Mucosa of stomach (tissue), 1 donor: ENCODE data around the gene C4BPA.

Experiments used
- H3K27me3 ChIP-seq: one replicate; pipeline ENCODE4 v1.7.0; 2013; ENCODE audit warnings: mild to moderate bottlenecking, low read length; ENCODE audit not compliant: control insufficient read depth, insufficient read depth
- H3K36me3 ChIP-seq: one replicate; pipeline ENCODE4 v1.7.0; 2013; ENCODE audit warnings: low read length; ENCODE audit not compliant: control insufficient read depth, insufficient read depth
- H3K4me1 ChIP-seq: one replicate; pipeline ENCODE4 v1.7.0; 2013; ENCODE audit warnings: mild to moderate bottlenecking, low read length; ENCODE audit not compliant: control insufficient read depth, insufficient read depth
- H3K4me3 ChIP-seq: one replicate; pipeline ENCODE4 v1.7.0; 2013; ENCODE audit warnings: low read length
- H3K9ac ChIP-seq: one replicate; pipeline ENCODE4 v1.7.0; 2013; ENCODE audit warnings: mild to moderate bottlenecking, low read length, moderate library complexity
- H3K9me3 ChIP-seq: one replicate; pipeline ENCODE4 v1.7.0; 2013; ENCODE audit warnings: mild to moderate bottlenecking, low read length, moderate library complexity; ENCODE audit not compliant: control insufficient read depth
- donor health status: Pancreatic carcinoma.

Gene C4BPA

DNA sequence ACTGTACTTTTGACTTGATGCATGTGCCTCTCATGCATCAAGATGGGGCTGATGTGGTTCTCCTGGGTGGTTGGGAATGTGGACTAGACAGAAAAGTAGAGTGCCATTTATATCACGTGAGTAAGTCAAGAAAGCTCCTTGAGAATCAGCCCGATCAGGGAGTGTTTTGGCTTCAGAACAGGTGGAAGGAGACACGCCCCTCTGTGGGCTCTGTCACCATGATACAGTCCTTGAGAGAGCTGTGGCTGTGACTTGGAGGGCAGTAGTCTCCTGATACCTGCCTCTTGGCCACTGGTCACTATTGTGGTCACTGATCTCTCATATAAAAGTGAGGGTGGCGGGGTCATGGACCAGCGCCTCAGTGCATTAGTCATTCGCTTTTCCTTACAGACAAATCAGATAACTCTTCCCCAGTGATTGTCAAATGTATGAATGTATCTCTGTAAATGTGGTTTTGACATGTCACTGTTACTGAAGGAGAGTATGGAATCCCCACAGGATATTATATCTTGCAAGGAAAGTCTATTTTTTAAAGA lies 24.3 kb upstream of the C4BPA start:
- no peak overlapping the region for H3K9ac ChIP-seq
- H3K27me3 ChIP-seq = no peaks in the 10 kb centered on the region
- peaks cover 21% of the 10 kb centered on the region for H3K4me1 ChIP-seq
- no peaks in the 10 kb centered on the region for H3K36me3 ChIP-seq
- H3K4me3 ChIP-seq = no peak overlapping the region
- H3K9me3 ChIP-seq = no peaks in the 10 kb centered on the region

DNA sequence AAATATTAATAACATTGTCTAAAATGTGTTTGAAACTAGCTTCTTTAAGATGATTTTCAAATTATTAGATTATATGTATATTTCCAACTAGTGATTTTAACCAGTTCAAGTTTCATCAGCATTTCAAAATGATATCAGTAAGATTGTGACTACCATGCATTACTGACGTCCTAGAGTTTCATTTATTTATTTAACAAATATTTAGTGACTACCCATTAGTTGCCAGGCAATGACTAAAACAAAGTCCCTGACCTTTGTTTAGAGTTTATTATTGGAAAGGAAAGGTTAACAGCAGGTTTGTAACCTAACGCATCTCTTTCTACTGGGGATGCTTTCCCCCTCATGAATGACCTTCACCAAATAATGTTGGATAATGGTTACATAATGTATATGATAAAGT lies 22.9 kb upstream of the C4BPA start:
- Histone ChIP-seq H3K4me1 (peaks cover 21% of the 10 kb centered on the region), H3K9me3 (no peaks in the 10 kb centered on the region), H3K27me3 (no peaks in the 10 kb centered on the region), H3K4me3 (no peak overlapping the region), H3K36me3 (no peaks in the 10 kb centered on the region), H3K9ac (no peak overlapping the region)

DNA sequence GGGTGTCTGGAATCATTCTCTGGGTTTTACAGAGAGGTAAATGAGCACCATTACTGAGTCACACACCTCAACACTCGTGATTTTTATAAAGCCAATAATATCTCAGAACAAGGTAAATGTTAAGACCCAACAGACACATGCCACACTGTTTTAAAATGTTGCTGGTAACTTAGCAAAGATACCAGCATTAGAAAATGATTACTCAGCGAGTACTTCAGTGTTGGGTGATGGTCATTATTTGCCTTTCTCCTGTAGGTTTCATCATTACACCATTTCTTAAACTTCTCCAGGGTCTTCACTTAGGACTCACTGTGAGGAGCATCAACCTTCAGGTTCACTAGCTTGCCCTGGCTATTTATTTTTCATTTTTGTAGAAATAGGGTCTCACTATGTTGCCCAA lies 22.2 kb upstream of the C4BPA start:
- Histone ChIP-seq H3K9me3 (no peaks in the 10 kb centered on the region), H3K4me3 (no peak overlapping the region), H3K27me3 (no peaks in the 10 kb centered on the region), H3K4me1 (peaks cover 21% of the 10 kb centered on the region), H3K9ac (no peak overlapping the region), H3K36me3 (no peaks in the 10 kb centered on the region)

DNA sequence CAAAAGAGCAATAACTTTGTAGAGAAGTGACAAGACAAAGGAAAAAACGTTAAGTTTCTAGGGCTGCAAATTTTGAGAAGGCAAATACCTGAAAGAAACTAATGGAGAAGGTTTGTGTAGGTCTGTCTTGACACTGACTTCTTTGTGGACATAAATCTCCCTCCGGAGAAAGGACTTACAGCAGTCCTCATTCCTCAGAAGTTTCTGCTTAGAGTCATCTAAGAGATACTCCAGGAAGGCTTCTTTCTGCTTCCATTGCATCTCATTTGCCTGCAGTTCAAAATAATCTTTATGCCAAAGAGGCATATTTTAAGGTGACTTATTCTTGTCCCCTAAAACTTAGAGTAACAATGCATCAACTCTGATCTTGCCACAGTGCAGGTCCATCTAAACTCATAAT lies 19.8 kb upstream of the C4BPA start:
- Histone ChIP-seq H3K36me3 (no peaks in the 10 kb centered on the region), H3K9ac (no peak overlapping the region), H3K4me1 (peaks cover 27% of the 10 kb centered on the region)

DNA sequence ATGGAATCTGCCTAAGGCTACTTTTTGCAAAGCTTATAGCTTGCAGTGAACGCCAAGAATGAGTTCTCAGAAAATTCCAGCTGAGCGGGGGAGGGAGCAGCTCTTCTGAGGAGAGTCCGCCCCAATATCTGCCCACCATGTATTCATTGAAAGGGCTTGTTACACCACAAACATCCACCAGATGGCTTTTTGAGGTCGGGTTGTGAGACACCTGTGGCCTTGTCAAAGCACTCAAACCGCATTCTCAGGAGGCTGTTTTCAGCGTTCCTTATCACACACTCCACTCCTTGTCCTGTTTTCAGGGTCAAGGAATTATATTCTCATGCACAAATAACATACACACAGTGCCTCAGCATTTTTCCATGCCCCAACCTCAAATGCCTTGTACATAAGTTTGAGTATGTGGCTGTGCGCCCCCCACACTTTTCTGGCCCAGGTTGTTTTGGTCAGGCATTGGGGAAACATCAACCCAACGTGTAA lies 19.3 kb upstream of the C4BPA start:
- Histone ChIP-seq H3K36me3 (no peaks in the 10 kb centered on the region), H3K9ac (no peak overlapping the region), H3K4me3 (no peak overlapping the region), H3K27me3 (no peaks in the 10 kb centered on the region), H3K9me3 (no peaks in the 10 kb centered on the region), H3K4me1 (peaks cover 28% of the 10 kb centered on the region)

More for the DNA sequence above, 19.8 kb upstream of the C4BPA start:
- Histone ChIP-seq H3K4me3 (no peak overlapping the region), H3K27me3 (no peaks in the 10 kb centered on the region), H3K9me3 (no peaks in the 10 kb centered on the region)

DNA sequence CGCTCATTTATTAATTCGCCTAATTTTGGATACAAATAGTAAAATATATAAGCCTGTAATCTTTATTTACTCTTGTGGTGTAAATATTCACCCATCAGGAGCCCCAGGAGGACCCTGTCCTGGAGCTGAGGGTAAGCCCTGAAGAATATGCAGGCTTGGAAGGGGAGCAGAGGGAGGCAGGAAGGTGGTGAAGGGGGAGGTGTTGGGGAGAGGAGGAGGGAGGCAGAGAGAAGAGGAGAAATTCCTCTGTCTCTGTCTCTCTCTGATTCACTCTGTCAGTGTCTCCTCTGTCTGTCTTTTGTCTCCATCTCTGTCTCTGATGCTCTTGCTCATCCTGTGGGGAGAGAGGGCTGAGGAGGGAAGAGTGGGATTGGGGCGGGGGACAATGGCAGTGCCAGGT lies 18.1 kb upstream of the C4BPA start:
- Histone ChIP-seq H3K36me3 (no peaks in the 10 kb centered on the region), H3K27me3 (no peaks in the 10 kb centered on the region), H3K4me1 (peaks cover 26% of the 10 kb centered on the region), H3K9ac (no peak overlapping the region), H3K9me3 (no peaks in the 10 kb centered on the region), H3K4me3 (no peak overlapping the region)

DNA sequence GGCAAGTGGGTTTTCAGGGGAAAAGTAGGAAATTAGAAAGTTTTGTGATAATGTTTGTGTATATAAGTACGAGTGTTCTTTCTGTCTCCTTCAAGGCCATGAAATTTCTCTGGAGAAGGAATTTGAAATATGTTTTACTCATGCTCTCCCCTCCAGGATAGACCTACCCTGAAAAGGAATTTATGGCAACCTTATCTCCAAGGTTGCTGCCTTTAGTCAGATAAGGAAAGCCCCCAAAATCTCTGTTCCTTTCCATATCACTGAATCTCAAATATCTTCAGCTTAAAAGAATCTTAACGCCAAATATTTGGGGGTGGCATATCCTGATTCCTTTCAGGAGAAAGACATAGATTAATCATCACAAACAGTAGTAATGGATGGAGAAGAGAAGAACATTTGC lies 15.9 kb upstream of the C4BPA start:
- no peaks in the 10 kb centered on the region for H3K27me3 ChIP-seq
- H3K4me1 ChIP-seq = peaks cover 20% of the 10 kb centered on the region
- no peaks in the 10 kb centered on the region for H3K36me3 ChIP-seq
- no peak overlapping the region for H3K9ac ChIP-seq
- H3K4me3 ChIP-seq = no peak overlapping the region
- no peaks in the 10 kb centered on the region for H3K9me3 ChIP-seq

DNA sequence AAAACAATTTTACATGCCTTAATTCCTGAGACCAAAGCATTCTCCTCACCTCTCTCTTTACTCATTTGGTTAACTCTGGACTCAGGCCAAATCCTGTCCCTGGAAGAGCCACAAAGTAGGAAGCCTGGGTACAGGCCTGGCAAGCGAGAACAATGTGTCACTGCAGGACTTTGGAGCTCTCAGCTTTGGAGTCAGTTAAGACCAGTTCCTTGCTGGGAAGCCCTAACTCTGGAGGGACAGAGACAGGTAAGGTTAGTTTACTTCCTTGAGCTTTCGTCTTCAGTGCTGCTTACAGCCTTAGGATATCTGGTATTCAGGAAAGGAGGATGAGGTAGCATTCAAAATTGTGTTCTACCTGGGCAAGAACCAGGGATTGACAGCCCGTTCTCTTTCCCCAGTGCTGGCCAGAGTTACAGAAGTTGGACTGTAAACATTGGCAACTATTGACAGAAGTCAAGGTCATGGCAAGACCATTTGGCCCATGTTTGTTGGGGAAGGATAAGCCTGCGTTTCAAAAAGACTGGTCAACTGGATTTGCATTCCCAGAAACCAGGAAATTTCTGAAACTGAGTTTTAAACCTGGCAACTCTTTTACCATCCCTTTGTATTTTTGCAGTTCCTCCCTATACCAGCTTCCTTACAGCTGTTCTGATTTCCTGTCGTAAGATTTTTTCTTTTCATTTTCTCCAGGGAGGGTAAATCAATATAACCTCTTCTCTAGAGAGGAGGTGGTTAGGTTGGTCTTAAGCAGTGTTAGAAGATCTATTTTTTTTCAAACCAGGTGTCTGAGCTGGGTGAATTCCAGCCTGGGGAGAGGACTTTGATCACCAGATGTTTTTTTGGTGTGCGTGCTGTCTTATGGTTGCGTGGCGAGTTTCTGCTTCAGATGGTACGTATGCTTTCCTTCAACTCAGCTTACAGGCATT lies 15.1 kb upstream of the C4BPA start, which contains the start of gene C4BPB:
C4BPB (plus strand) TSS at position 160 of the 926 bp plus-strand sequence; CDS start at position 832, 672 bp downstream.
- Histone ChIP-seq H3K9me3 (no peaks in the 10 kb centered on the region), H3K9ac (no peak within 1 kb of the TSS), H3K4me1 (peaks cover 20% of the 10 kb centered on the region), H3K36me3 (no peaks in the 10 kb centered on the region), H3K4me3 (no peak within 1 kb of the TSS), H3K27me3 (no peaks in the 10 kb centered on the region)

DNA sequence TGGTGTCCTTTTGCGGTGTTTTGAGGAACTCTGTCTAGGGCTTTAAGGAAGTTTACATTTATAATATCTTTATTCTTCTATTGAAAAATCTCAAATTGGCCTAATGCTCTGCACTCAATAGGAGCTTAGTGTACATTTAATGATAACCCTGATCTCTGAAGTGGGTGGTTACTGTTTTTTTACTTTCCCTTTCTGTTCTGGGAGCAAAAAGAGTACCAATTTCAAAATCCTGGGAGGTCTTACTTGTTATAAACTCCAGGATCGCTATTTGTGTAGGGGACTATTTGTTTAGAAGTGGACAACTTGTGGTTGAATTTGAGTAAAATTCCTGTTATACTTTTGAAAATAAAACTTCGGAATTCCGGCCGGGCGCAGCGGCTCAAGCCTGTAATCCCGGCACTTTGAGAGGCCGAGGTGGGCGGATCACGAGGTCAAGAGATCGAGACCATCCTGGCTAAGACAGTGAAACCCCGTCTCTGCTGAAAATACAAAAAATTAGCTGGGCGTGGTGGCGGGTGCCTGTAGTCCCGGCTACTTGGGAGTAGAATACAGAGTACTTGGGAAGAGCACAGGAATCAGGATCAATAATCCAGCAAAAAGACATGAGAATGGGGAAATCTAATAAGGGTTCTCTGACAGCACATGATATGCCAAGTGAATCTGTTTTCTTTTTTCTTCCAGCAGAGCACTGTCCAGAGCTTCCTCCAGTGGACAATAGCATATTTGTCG lies 14.2 kb upstream of the C4BPA start:
- H3K9ac ChIP-seq = no peak overlapping the region
- peaks cover 20% of the 10 kb centered on the region for H3K4me1 ChIP-seq
- no peaks in the 10 kb centered on the region for H3K36me3 ChIP-seq
- H3K9me3 ChIP-seq = no peaks in the 10 kb centered on the region
- H3K27me3 ChIP-seq = no peaks in the 10 kb centered on the region
- no peak overlapping the region for H3K4me3 ChIP-seq

DNA sequence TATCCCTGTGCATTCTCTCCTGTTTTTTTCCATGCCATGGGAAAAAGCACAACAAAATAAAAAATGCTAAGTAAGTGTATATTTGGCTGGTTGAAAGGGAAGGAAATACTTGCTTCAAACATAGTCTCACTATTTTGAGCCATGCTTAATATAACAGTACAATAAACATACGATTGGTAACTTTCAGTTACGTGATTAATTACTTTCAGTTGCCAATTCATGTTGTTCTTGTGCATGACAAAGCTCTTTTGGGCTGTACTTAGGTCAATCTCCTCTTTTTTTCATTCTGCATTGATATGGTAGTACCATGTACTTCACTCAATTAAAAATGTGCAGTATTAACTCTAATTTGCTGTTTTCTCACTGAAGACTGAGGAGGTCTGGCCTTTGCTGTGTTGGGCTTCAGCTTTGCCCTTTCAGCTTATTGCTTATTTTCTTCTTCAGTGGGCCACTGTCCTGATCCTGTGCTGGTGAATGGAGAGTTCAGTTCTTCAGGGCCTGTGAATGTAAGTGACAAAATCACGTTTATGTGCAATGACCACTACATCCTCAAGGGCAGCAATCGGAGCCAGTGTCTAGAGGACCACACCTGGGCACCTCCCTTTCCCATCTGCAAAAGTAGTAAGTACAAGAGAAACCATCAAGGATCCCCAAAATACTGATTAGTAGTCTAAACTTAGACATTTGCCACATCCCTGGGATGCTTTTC lies 12.7 kb upstream of the C4BPA start:
- Histone ChIP-seq H3K9ac (no peak overlapping the region), H3K36me3 (no peaks in the 10 kb centered on the region), H3K9me3 (no peaks in the 10 kb centered on the region), H3K27me3 (no peaks in the 10 kb centered on the region), H3K4me1 (peaks cover 20% of the 10 kb centered on the region), H3K4me3 (no peak overlapping the region)

DNA sequence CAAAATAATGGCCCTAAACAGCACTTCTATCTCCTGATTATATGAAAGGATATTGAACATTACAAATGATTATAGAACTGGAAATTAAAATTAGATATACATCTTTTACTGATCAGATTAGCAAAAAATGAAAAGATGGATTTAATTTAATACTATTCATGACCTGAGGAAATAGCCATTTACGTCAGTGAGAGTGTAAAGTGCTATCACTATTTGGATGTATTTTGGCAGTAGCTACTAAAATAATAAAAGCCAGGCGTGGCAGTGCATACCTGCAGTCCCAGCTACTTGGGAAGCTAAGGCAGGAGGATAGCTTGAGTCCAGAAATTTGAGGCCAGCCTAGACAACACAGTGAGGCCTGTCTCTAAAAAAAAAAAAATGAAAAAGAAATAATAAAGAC lies 10.1 kb upstream of the C4BPA start:
- Histone ChIP-seq H3K36me3 (no peaks in the 10 kb centered on the region), H3K27me3 (no peaks in the 10 kb centered on the region), H3K9me3 (no peaks in the 10 kb centered on the region), H3K4me3 (no peak overlapping the region), H3K4me1 (peaks cover 11% of the 10 kb centered on the region), H3K9ac (no peak overlapping the region)
